Measurements from ENCODE around the gene DPY19L3.
"Not testable (repeated sequence)": the region's sequence is repeated elsewhere in the genome, so short reads cannot be mapped to it uniquely, and the experiment has no call there.

Gene DPY19L3

GRCh38 chr19:32442650-32443049 lies 37.1 kb downstream of the DPY19L3 start:
- DNase-seq (ENCODE audit: low spot score) = no peak

GRCh38 chr19:32447534-32447933 lies 42.0 kb downstream of the DPY19L3 start:
- DNase-seq (ENCODE audit: low spot score) = not testable (repeated sequence)

GRCh38 chr19:32448026-32448425 lies 42.5 kb downstream of the DPY19L3 start:
- no peak for DNase-seq (ENCODE audit: low spot score)

- DNase-seq (ENCODE audit: low spot score) = no peak
Observed at GRCh38 chr19:32450217-32450616, 44.6 kb downstream of the DPY19L3 start.

- no peak for DNase-seq (ENCODE audit: low spot score)
Observed at GRCh38 chr19:32453736-32454135, 48.2 kb downstream of the DPY19L3 start.

- DNase-seq (ENCODE audit: low spot score) = no peak
Observed at GRCh38 chr19:32456406-32456805, 50.8 kb downstream of the DPY19L3 start.

- no peak for DNase-seq (ENCODE audit: low spot score)
Observed at GRCh38 chr19:32457571-32458158, 52.1 kb downstream of the DPY19L3 start.

GRCh38 chr19:32458500-32459123 lies 53.0 kb downstream of the DPY19L3 start:
- no peak for DNase-seq (ENCODE audit: low spot score)

- no peak for DNase-seq (ENCODE audit: low spot score)
Observed at GRCh38 chr19:32459204-32459865, 53.8 kb downstream of the DPY19L3 start.

- DNase-seq (ENCODE audit: low spot score) = no peak
Observed at GRCh38 chr19:32460476-32460875, 54.9 kb downstream of the DPY19L3 start.

- DNase-seq (ENCODE audit: low spot score) = peak; percentile 18
Observed at GRCh38 chr19:32464279-32464678, 58.7 kb downstream of the DPY19L3 start.

GRCh38 chr19:32465176-32465575 lies 59.6 kb downstream of the DPY19L3 start:
- no peak for DNase-seq (ENCODE audit: low spot score)

GRCh38 chr19:32469795-32470194 lies 64.2 kb downstream of the DPY19L3 start:
- DNase-seq (ENCODE audit: low spot score) = no peak

GRCh38 chr19:32471095-32471494 lies 65.5 kb downstream of the DPY19L3 start:
- DNase-seq (ENCODE audit: low spot score) = no peak

GRCh38 chr19:32471811-32472210 lies 66.2 kb downstream of the DPY19L3 start:
- DNase-seq (ENCODE audit: low spot score) = no peak

- DNase-seq (ENCODE audit: low spot score) = no peak
Observed at GRCh38 chr19:32475141-32476031, 69.8 kb downstream of the DPY19L3 start.

GRCh38 chr19:32476032-32476350 lies 70.4 kb downstream of the DPY19L3 start:
- DNase-seq (ENCODE audit: low spot score) = no peak

GRCh38 chr19:32480321-32480720 lies 74.8 kb downstream of the DPY19L3 start:
- DNase-seq (ENCODE audit: low spot score) = no peak

GRCh38 chr19:32483574-32483973 lies 78.0 kb downstream of the DPY19L3 start:
- DNase-seq (ENCODE audit: low spot score) = no peak

GRCh38 chr19:32489971-32490370 lies 84.4 kb downstream of the DPY19L3 start:
- no peak for DNase-seq (ENCODE audit: low spot score)

GRCh38 chr19:32497391-32497790 lies 91.8 kb downstream of the DPY19L3 start:
- no peak for DNase-seq (ENCODE audit: low spot score)

- DNase-seq (ENCODE audit: low spot score) = no peak
Observed at GRCh38 chr19:32498648-32499200, 93.2 kb downstream of the DPY19L3 start.
